A549 (cell line): ENCODE results near the gene GAPDHS.
A peak's percentile ranks its signal among the peaks of the same experiment; 100 is the strongest.

Experiments
- CHD4 ChIP-seq: fragments of 200-600 bp; sonication (generic); IDR thresholded peaks from 2 replicates; pipeline ENCODE4 v1.6.1; 2016; ENCODE audit warnings: antibody characterized with exemption, mild to moderate bottlenecking, borderline replicate concordance
- CTCF ChIP-seq: fragments of >200 bp; sonication (Bioruptor Twin); formaldehyde crosslinking; IDR thresholded peaks from 3 replicates; pipeline ENCODE4 v1.5.1; 2016
- EHMT2 ChIP-seq: fragments of 200-600 bp; sonication (generic); IDR thresholded peaks from 2 replicates; pipeline ENCODE4 v1.6.1; 2016; ENCODE audit warnings: antibody characterized with exemption, low read depth, mild to moderate bottlenecking, moderate library complexity
- EP300 ChIP-seq, 2 experiments: fragments of >200 bp; sonication (Bioruptor Twin); formaldehyde crosslinking; IDR thresholded peaks; 2 replicates in 1 of 2; 3 replicates in 1 of 2; pipeline ENCODE4 v1.6.1; 2016 to 2017
- GATA3 ChIP-seq: IDR thresholded peaks from 2 replicates; pipeline ENCODE4 v1.6.1; 2012; ENCODE audit warnings: borderline replicate concordance
- JUN ChIP-seq, 2 experiments: fragments of >200 bp; sonication (Bioruptor Twin); formaldehyde crosslinking; IDR thresholded peaks; 2 replicates in 1 of 2; 3 replicates in 1 of 2; pipeline ENCODE4 v1.6.1; 2016 to 2017
- KDM1A ChIP-seq: fragments of 200-600 bp; sonication (generic); IDR thresholded peaks from 2 replicates; pipeline ENCODE4 v1.6.1; 2016; ENCODE audit warnings: low read depth, mild to moderate bottlenecking
- MAX ChIP-seq: IDR thresholded peaks from 2 replicates; pipeline ENCODE4 v1.6.1; 2012
- POLR2A ChIP-seq: IDR thresholded peaks from 2 replicates; pipeline ENCODE4 v1.6.1; 2012; ENCODE audit warnings: mild to moderate bottlenecking, low read length
- RARB ChIP-seq: fragments of 250-450 bp; sonication (Bioruptor Pico); IDR thresholded peaks from 2 replicates; pipeline ENCODE4 v1.8.0; 2021; ENCODE audit warnings: mild to moderate bottlenecking, moderate library complexity
- SMC3 ChIP-seq: fragments of >200 bp; sonication (Bioruptor Twin); formaldehyde crosslinking; IDR thresholded peaks from 3 replicates; pipeline ENCODE4 v1.6.1; 2018; ENCODE audit warnings: inconsistent platforms
- TF ChIP-seq, protein P1 (sequence below): fragments of 200-600 bp; sonication (generic); IDR thresholded peaks from 2 replicates; pipeline ENCODE4 v1.6.1; 2016; ENCODE audit warnings: antibody characterized with exemption, mild to moderate bottlenecking, moderate library complexity

GRCh38 chr19:35543280-35544109 is 10.2 kb downstream of the GAPDHS start:
- TF ChIP-seq CTCF: no peak
- no peak for TF ChIP-seq EHMT2
- peak; percentile 19; the same call in 1 of the 2 replicates for TF ChIP-seq POLR2A
- TF ChIP-seq JUN (IDR thresholded peaks at IDR 0.05): no peak
- TF ChIP-seq GATA3: no peak
- no peak for TF ChIP-seq CHD4
- TF ChIP-seq MAX: no peak
- no peak for TF ChIP-seq RARB (CRISPR knock-in tag)
- TF ChIP-seq, protein P1, sequence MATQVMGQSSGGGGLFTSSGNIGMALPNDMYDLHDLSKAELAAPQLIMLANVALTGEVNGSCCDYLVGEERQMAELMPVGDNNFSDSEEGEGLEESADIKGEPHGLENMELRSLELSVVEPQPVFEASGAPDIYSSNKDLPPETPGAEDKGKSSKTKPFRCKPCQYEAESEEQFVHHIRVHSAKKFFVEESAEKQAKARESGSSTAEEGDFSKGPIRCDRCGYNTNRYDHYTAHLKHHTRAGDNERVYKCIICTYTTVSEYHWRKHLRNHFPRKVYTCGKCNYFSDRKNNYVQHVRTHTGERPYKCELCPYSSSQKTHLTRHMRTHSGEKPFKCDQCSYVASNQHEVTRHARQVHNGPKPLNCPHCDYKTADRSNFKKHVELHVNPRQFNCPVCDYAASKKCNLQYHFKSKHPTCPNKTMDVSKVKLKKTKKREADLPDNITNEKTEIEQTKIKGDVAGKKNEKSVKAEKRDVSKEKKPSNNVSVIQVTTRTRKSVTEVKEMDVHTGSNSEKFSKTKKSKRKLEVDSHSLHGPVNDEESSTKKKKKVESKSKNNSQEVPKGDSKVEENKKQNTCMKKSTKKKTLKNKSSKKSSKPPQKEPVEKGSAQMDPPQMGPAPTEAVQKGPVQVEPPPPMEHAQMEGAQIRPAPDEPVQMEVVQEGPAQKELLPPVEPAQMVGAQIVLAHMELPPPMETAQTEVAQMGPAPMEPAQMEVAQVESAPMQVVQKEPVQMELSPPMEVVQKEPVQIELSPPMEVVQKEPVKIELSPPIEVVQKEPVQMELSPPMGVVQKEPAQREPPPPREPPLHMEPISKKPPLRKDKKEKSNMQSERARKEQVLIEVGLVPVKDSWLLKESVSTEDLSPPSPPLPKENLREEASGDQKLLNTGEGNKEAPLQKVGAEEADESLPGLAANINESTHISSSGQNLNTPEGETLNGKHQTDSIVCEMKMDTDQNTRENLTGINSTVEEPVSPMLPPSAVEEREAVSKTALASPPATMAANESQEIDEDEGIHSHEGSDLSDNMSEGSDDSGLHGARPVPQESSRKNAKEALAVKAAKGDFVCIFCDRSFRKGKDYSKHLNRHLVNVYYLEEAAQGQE: no peak
- TF ChIP-seq EP300 (IDR thresholded peaks at IDR 0.05): no peak
- no peak for TF ChIP-seq KDM1A
- TF ChIP-seq SMC3: no peak
